A549 (cell line): ENCODE data around the gene NTRK1.

ENCODE experiments used
- KDM5A ChIP-seq: fragments of 200-600 bp; sonication (generic); IDR thresholded peaks from 2 replicates; pipeline ENCODE4 v1.6.1; 2016; ENCODE audit warnings: antibody characterized with exemption, mild to moderate bottlenecking
- RAD21 ChIP-seq, 2 experiments: fragments of >200 bp in 1 of 2; sonication (Bioruptor Twin) in 1 of 2; formaldehyde crosslinking in 1 of 2; IDR thresholded peaks in 1 of 2; conservative IDR thresholded peaks in 1 of 2; 2 replicates in 1 of 2; 3 replicates in 1 of 2; pipeline ENCODE4 v1.6.1; 2012 to 2018; ENCODE audit warnings: inconsistent platforms in 1 of 2
- RFX5 ChIP-seq: fragments of 450-650 bp; IDR thresholded peaks from 2 replicates; pipeline ENCODE4 v1.7.1; 2014; ENCODE audit warnings: antibody characterized with exemption, mild to moderate bottlenecking, moderate library complexity

DNA sequence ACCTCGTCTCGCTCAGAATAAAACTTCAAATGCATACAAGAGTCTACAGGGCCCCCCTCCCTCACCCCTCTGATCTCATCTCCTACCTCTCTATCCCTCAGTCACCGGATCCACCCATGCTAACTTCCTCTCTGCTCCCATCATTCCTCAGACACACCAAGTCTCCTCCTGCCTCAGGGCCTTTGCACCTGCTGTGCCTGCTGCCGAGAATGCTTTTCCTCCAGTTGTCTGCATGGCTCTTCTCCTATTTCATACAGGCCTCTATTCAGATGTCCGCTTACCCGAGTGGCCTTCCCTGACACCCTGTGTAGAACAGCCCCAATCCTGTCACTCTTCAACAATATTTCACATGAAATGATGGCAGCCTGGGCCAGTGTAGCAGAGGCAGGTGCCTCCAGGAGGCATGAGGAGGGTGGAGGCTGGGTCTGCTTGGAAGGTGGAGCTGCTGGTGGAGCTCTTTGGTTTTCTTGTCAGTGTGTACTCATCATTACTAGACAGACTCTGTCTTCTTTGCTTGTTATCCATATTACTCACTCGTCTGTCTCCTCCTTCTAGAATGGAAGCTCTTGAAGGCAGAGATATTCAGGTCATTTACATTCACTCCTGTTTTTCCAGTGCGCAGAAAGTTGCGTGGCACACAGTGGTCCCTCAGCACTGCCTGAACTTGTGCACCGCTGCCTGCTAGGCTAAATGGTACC, 48.2 kb upstream of the NTRK1 start:
- no peak for TF ChIP-seq KDM5A
- no peak for TF ChIP-seq RFX5
- TF ChIP-seq RAD21 (conservative IDR thresholded peaks at IDR 0.05 in 1 of 2, IDR thresholded peaks at IDR 0.05 in 1 of 2) = no peak
